ENCODE measurements around the gene MALSU1.

GRCh38 chr7:23337374-23337773 is 38.2 kb downstream of the MALSU1 start:
- TF ChIP-seq CTCF (IDR thresholded peaks at IDR 0.05) (no peak), ZBTB33 (IDR thresholded peaks at IDR 0.05; ENCODE audit: borderline replicate concordance, low read depth) (no peak), JUND (IDR thresholded peaks at IDR 0.05) (no peak), USF2 (IDR thresholded peaks at IDR 0.05; ENCODE audit: borderline replicate concordance, low read depth, low read length) (no peak), RAD21 (IDR thresholded peaks at IDR 0.05; ENCODE audit: low read length) (no peak), RCOR1 (IDR thresholded peaks at IDR 0.05; ENCODE audit: low read length) (no peak), POLR2AphosphoS5 (IDR thresholded peaks at IDR 0.05; ENCODE audit: low read depth, low read length) (no peak)
